ENCODE measurements around the gene TRIP13.

GRCh38 chr5:871596-872298 is 20.9 kb upstream of the TRIP13 start:
- TF ChIP-seq CTCF (IDR thresholded peaks at IDR 0.05; ENCODE audit: low read length) = no peak
- TF ChIP-seq EZH2 (optimal IDR thresholded peaks at IDR 0.05; ENCODE audit: low read depth, low read length) = no peak

Measured in MM.1S (cell line).